ENCODE results near the gene KCNN3.

KCNN3 gene

GRCh38 chr1:154878371-154879037 is 8.4 kb upstream of the KCNN3 start:
- DNase-seq = peak; percentile 39

- no peak for DNase-seq
Measured at GRCh38 chr1:154877370-154877974, 7.4 kb upstream of the KCNN3 start.

- no peak for DNase-seq
Measured at GRCh38 chr1:154876842-154877369, 6.8 kb upstream of the KCNN3 start.

- no peak for DNase-seq
Measured at GRCh38 chr1:154874465-154874864, 4.4 kb upstream of the KCNN3 start.

- DNase-seq = no peak
Measured at GRCh38 chr1:154873321-154873950, 3.4 kb upstream of the KCNN3 start.

GRCh38 chr1:154871374-154871773 is 1.3 kb upstream of the KCNN3 start:
- no peak for DNase-seq

- DNase-seq = no peak
Measured at GRCh38 chr1:154870734-154871133, 653 bp upstream of the KCNN3 start.

- no peak for DNase-seq
Measured at GRCh38 chr1:154869351-154870114, 548 bp downstream of the KCNN3 start.

GRCh38 chr1:154867841-154868605 is 2.1 kb downstream of the KCNN3 start:
- no peak for DNase-seq

- DNase-seq = no peak
Measured at GRCh38 chr1:154867064-154867825, 2.8 kb downstream of the KCNN3 start.

- no peak for DNase-seq
Measured at GRCh38 chr1:154866257-154867063, 3.6 kb downstream of the KCNN3 start.

GRCh38 chr1:154865442-154866256 is 4.4 kb downstream of the KCNN3 start:
- no peak for DNase-seq

- DNase-seq = no peak
Measured at GRCh38 chr1:154864189-154864975, 5.7 kb downstream of the KCNN3 start.

GRCh38 chr1:154863315-154864174 is 6.5 kb downstream of the KCNN3 start:
- no peak for DNase-seq

- no peak for DNase-seq
Measured at GRCh38 chr1:154862907-154863306, 7.2 kb downstream of the KCNN3 start.

GRCh38 chr1:154861607-154862094 is 8.4 kb downstream of the KCNN3 start:
- no peak for DNase-seq

- no peak for DNase-seq
Measured at GRCh38 chr1:154860156-154860870, 9.8 kb downstream of the KCNN3 start.

All from T1000 (cell line).